Endothelial cell of umbilical vein (primary cell): Measurements from ENCODE around the gene NDST3. TPM values are rescaled to one million over a fixed set of nuclear protein-coding genes. Genes with fewer than 3 reads are reported as not detected.

Experiments
- BruUV-seq: library from RNA; stranded (reverse); fragments of 400-500 nt; replicated peaks from 2 replicates; lab custom pipeline; 2021; lab: Mats Ljungman, UMichigan
- CTCF ChIA-PET: fragments of 300-600, 350-600 bp; sonication (Branson Sonifier 250); formaldehyde crosslinking; loops from one replicate; lab custom pipeline; 2021; ENCODE audit warnings: antibody characterized with exemption, inconsistent platforms; lab: Charles Lee
- POLR2A ChIA-PET: fragments of 300-600, 350-600 bp; sonication (Branson Sonifier 250); formaldehyde crosslinking; loops from one replicate; lab custom pipeline; 2021; ENCODE audit warnings: antibody characterized with exemption, inconsistent platforms; lab: Charles Lee
- DNase-seq: peaks from one replicate; pipeline ENCODE4 v3.0.0-alpha.2; 2011; ENCODE audit warnings: low read depth, low spot score
- FAIRE-seq: peaks from 2 replicates; lab custom pipeline; 2011; peaks lifted over from hg19 to GRCh38; lab: Jason Lieb, UNC
- H2AFZ ChIP-seq: 2 replicates; pipeline ENCODE4 v1.6.0; 2012; ENCODE audit warnings: low read depth, low read length, control low read depth, inconsistent platforms
- H3K27ac ChIP-seq: 2 replicates; pipeline ENCODE4 v1.5.1; 2011; ENCODE audit warnings: low read depth, mild to moderate bottlenecking, control low read depth, low read length, moderate library complexity; ENCODE audit not compliant: insufficient read depth
- H3K27me3 ChIP-seq, 2 experiments: 2 replicates each; pipeline versions ENCODE4 v1.6.0 to v1.6.1; 2011; ENCODE audit warnings: low read length in 2 of 2, mixed read lengths in 1 of 2; ENCODE audit not compliant: control insufficient read depth in 2 of 2, insufficient read depth in 2 of 2
- H3K36me3 ChIP-seq, 2 experiments: 2 replicates in 1 of 2; 3 replicates in 1 of 2; pipeline ENCODE4 v1.5.1; 2011; ENCODE audit warnings: low read length in 2 of 2, mild to moderate bottlenecking in 1 of 2, moderate library complexity in 1 of 2; ENCODE audit not compliant: control insufficient read depth in 2 of 2, insufficient read depth in 2 of 2; ENCODE audit errors: extremely low read depth in 1 of 2
- H3K4me1 ChIP-seq: 3 replicates; pipeline ENCODE4 v1.5.1; 2011; ENCODE audit warnings: mild to moderate bottlenecking, low read length; ENCODE audit not compliant: control insufficient read depth, insufficient read depth; ENCODE audit errors: extremely low read depth
- H3K4me2 ChIP-seq: 2 replicates; pipeline ENCODE4 v1.6.1; 2011; ENCODE audit warnings: low read length, control low read depth, mixed read lengths; ENCODE audit not compliant: insufficient read depth
- H3K4me3 ChIP-seq, 3 experiments: fragments of 200-600 bp in 1 of 3; sonication (generic), shearing (Covaris generic) in 1 of 3; replicated peaks in 1 of 3; 2 replicates each; pipeline ENCODE4 v1.5.1; 2011 to 2016; ENCODE audit warnings: control low read depth in 3 of 3, low read length in 3 of 3, mild to moderate bottlenecking in 2 of 3, inconsistent platforms in 1 of 3, low read depth in 1 of 3, moderate library complexity in 1 of 3; ENCODE audit not compliant: insufficient read depth in 1 of 3
- H3K79me2 ChIP-seq: 2 replicates; pipeline ENCODE4 v1.6.0; 2012; ENCODE audit warnings: low read length, inconsistent platforms; ENCODE audit not compliant: control insufficient read depth, insufficient read depth
- H3K9ac ChIP-seq: replicated peaks from 2 replicates; pipeline ENCODE3; 2011; ENCODE audit warnings: low read length, control low read depth; ENCODE audit not compliant: insufficient read depth; ENCODE audit errors: extremely low read depth
- H3K9me1 ChIP-seq: replicated peaks from 3 replicates; pipeline ENCODE4 v1.6.0; 2011; ENCODE audit warnings: mild to moderate bottlenecking, low read length; ENCODE audit not compliant: control insufficient read depth, insufficient read depth; ENCODE audit errors: extremely low read depth
- H3K9me3 ChIP-seq: replicated peaks from 2 replicates; pipeline ENCODE4 v1.5.1; 2012; ENCODE audit warnings: low read length, inconsistent platforms; ENCODE audit not compliant: control insufficient read depth, insufficient read depth
- H4K20me1 ChIP-seq: replicated peaks from 2 replicates; pipeline ENCODE3; 2011; ENCODE audit warnings: mild to moderate bottlenecking, low read length; ENCODE audit not compliant: control insufficient read depth, insufficient read depth; ENCODE audit errors: extremely low read depth
- EZH2 ChIP-seq: IDR thresholded peaks from 2 replicates; pipeline ENCODE4 v1.6.1; 2012; ENCODE audit warnings: borderline replicate concordance, low read depth, mild to moderate bottlenecking, moderate library complexity, low read length, inconsistent platforms; ENCODE audit not compliant: severe bottlenecking
- FOS ChIP-seq: IDR thresholded peaks from 2 replicates; pipeline ENCODE4 v1.6.1; 2011; ENCODE audit warnings: mild to moderate bottlenecking, low read length, moderate library complexity, borderline replicate concordance; ENCODE audit not compliant: insufficient read depth
- GATA2 ChIP-seq: IDR thresholded peaks from 2 replicates; pipeline ENCODE4 v1.7.0; 2011; ENCODE audit warnings: low read depth, mild to moderate bottlenecking, moderate library complexity, mixed read lengths, low read length; ENCODE audit not compliant: insufficient read length, insufficient read depth
- JUN ChIP-seq: IDR thresholded peaks from 2 replicates; pipeline ENCODE4 v1.6.1; 2011; ENCODE audit warnings: borderline replicate concordance, low read depth; ENCODE audit not compliant: insufficient read length, insufficient read depth
- MYC ChIP-seq: IDR thresholded peaks from one replicate; pipeline ENCODE4 v1.6.1; 2011; ENCODE audit warnings: mild to moderate bottlenecking, low read depth, low read length
- POLR2AphosphoS5 ChIP-seq: IDR thresholded peaks from 2 replicates; pipeline ENCODE4 v1.6.1; 2012; ENCODE audit warnings: low read depth, mild to moderate bottlenecking, control low read depth, low read length, moderate library complexity; ENCODE audit not compliant: insufficient read depth
- dilution Hi-C: fragments of 300-500 bp; cut with MboI; formaldehyde crosslinking; loops from one replicate; pipeline ENCODE4 v1.15.0; 2019; ENCODE audit warnings: low sequenced_read_pairs; ENCODE audit not compliant: extremely low pct_ligation_motif_present
- intact Hi-C: fragments of 100-400 bp; cut with micrococcal nuclease; formaldehyde crosslinking; loops from one replicate; pipeline ENCODE4 v1.10.0; 2022
- polyA plus RNA-seq, 4 experiments: library from polyadenylated mRNA; depleted of rRNA in 3 of 4; stranded (reverse) in 3 of 4; unstranded in 1 of 4; fragments of >200 nt; gene quantifications; 2 replicates each; pipeline versions ENCODE4 v1.2.1 to v1.2.3, GENCODE V29; 2011 to 2012; ENCODE audit warnings: missing spikeins in 1 of 4
- total RNA-seq: library from RNA; stranded (reverse); gene quantifications from 2 replicates; pipeline ENCODE4 v1.2.3, GENCODE V29; 2021
- TF ChIP-seq, protein P1 (sequence below): IDR thresholded peaks from 2 replicates; pipeline ENCODE4 v1.6.1; 2011; ENCODE audit not compliant: insufficient read depth, insufficient read length
- TF ChIP-seq, protein P2 (sequence below), 2 donors: IDR thresholded peaks; 1 replicate in 1 of 2; 2 replicates in 1 of 2; pipeline ENCODE4 v1.5.1; 2011; ENCODE audit warnings: low read length in 2 of 2, mild to moderate bottlenecking in 2 of 2, moderate library complexity in 2 of 2, control low read depth in 1 of 2, inconsistent platforms in 1 of 2, low read depth in 1 of 2; ENCODE audit not compliant: insufficient read depth in 1 of 2; ENCODE audit errors: extremely low read depth in 1 of 2

NDST3 gene
- total and polyA plus RNA-seq, 2 donors (not counting 3 experiments of a cell fraction or from before 2014, with no cell fraction given): 0.04 TPM; not detected in 1

DNA sequence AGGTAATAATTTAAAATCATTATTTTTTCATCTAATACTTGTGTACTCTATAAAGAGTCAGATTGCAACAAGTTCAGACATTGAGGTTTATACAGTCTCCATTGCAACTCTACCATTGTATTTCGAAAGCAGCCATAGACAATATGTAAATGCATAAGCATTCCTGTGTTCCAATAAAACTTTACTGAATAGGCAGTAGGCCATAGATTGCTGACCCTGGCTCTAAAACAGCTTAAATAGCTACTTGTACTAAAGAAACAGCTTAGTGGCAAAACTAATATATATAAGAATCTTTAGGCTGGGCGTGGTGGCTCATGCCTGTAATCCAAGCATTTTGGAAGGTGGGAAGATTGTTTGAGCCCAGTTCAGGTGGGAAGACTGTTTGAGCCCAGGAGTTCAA is 203.2 kb downstream of the NDST3 start:
- FAIRE-seq (no peak), DNase-seq (no peak)
- intact Hi-C loops: no loop called here
- Histone ChIP-seq H3K9me1 (no peaks in the 10 kb centered on the region), H4K20me1 (no peaks in the 10 kb centered on the region), H3K79me2 (no peaks in the 10 kb centered on the region), H3K36me3 (no peaks in the 10 kb centered on the region), H3K4me3 (no peak overlapping the region), H3K27me3 (no peaks in the 10 kb centered on the region), H3K4me1 (no peaks in the 10 kb centered on the region), H3K4me2 (no peak overlapping the region), H3K27ac (no peak overlapping the region), H2AFZ (no peak overlapping the region), H3K9me3 (no peaks in the 10 kb centered on the region), H3K9ac (no peak overlapping the region)
- ChIA-PET POLR2A (no interaction called here), CTCF (no interaction called here)
- BruUV-seq: no TSS peak
- dilution Hi-C loops: no loop called here
- TF ChIP-seq EZH2 (no peak), FOS (no peak), POLR2AphosphoS5 (no peak), JUN (no peak), GATA2 (no peak), MYC (no peak)
- TF ChIP-seq, protein P1, sequence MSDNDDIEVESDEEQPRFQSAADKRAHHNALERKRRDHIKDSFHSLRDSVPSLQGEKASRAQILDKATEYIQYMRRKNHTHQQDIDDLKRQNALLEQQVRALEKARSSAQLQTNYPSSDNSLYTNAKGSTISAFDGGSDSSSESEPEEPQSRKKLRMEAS: no peak
- TF ChIP-seq, protein P2, sequence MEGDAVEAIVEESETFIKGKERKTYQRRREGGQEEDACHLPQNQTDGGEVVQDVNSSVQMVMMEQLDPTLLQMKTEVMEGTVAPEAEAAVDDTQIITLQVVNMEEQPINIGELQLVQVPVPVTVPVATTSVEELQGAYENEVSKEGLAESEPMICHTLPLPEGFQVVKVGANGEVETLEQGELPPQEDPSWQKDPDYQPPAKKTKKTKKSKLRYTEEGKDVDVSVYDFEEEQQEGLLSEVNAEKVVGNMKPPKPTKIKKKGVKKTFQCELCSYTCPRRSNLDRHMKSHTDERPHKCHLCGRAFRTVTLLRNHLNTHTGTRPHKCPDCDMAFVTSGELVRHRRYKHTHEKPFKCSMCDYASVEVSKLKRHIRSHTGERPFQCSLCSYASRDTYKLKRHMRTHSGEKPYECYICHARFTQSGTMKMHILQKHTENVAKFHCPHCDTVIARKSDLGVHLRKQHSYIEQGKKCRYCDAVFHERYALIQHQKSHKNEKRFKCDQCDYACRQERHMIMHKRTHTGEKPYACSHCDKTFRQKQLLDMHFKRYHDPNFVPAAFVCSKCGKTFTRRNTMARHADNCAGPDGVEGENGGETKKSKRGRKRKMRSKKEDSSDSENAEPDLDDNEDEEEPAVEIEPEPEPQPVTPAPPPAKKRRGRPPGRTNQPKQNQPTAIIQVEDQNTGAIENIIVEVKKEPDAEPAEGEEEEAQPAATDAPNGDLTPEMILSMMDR (IDR thresholded peaks at IDR 0.05; ENCODE audit: extremely low read depth in 1 of 2, insufficient read depth in 1 of 2, low read depth in 1 of 2, low read length in 2 of 2): no peak
